BLaER1 (cell line): ENCODE data around the gene ADAM17.
A peak's percentile ranks its signal among the peaks of the same experiment; 100 is the strongest.

Experiments
- H3K27ac ChIP-seq: shearing (Covaris generic); formaldehyde crosslinking; 2 replicates; pipeline ENCODE4 v1.8.1; 2022
- H3K27me3 ChIP-seq: shearing (Covaris generic); formaldehyde crosslinking; 2 replicates; pipeline ENCODE4 v1.8.1; 2022
- H3K36me3 ChIP-seq: shearing (Covaris generic); formaldehyde crosslinking; 2 replicates; pipeline ENCODE4 v1.8.1; 2022
- H3K4me1 ChIP-seq: shearing (Covaris generic); formaldehyde crosslinking; 2 replicates; pipeline ENCODE4 v1.8.1; 2022
- H3K4me2 ChIP-seq: shearing (Covaris generic); formaldehyde crosslinking; 2 replicates; pipeline ENCODE4 v1.8.1; 2022
- H3K4me3 ChIP-seq: shearing (Covaris generic); formaldehyde crosslinking; 2 replicates; pipeline ENCODE4 v1.8.1; 2022
- H3K9ac ChIP-seq: shearing (Covaris generic); formaldehyde crosslinking; 2 replicates; pipeline ENCODE4 v1.8.1; 2022
- H3K9me3 ChIP-seq: shearing (Covaris generic); formaldehyde crosslinking; 2 replicates; pipeline ENCODE4 v1.8.1; 2022
- H4K20me1 ChIP-seq: shearing (Covaris generic); formaldehyde crosslinking; 2 replicates; pipeline ENCODE4 v1.8.1; 2022
- Cebpa-rat ChIP-seq: shearing (Covaris generic); IDR thresholded peaks from 2 replicates; pipeline ENCODE4 v1.8.1; 2022

Gene ADAM17

GRCh38 chr2:9549420-9549819 is 6.2 kb downstream of the ADAM17 start:
- TF ChIP-seq Cebpa-rat: no peak
- no peaks in the 10 kb centered on the region for H3K9me3 ChIP-seq
- H3K27me3 ChIP-seq: no peaks in the 10 kb centered on the region
- peak overlapping the region; percentile 45 for H3K27ac ChIP-seq
- peaks cover 100% of the 10 kb centered on the region for H3K4me1 ChIP-seq
- H3K36me3 ChIP-seq: no peaks in the 10 kb centered on the region
- H3K4me2 ChIP-seq: peak overlapping the region; percentile 91
- H4K20me1 ChIP-seq: peaks cover 50% of the 10 kb centered on the region; the same call in 1 of the 2 replicates
- peak overlapping the region; percentile 15; the same call in 1 of the 2 replicates for H3K9ac ChIP-seq
- H3K4me3 ChIP-seq: no peak overlapping the region

- H3K9me3 ChIP-seq: no peaks in the 10 kb centered on the region
- peaks cover 46% of the 10 kb centered on the region; the same call in 1 of the 2 replicates for H4K20me1 ChIP-seq
- no peaks in the 10 kb centered on the region for H3K36me3 ChIP-seq
- H3K4me2 ChIP-seq: peak overlapping the region; percentile 91
- no peak overlapping the region for H3K4me3 ChIP-seq
- H3K4me1 ChIP-seq: peaks cover 100% of the 10 kb centered on the region
- no peak for TF ChIP-seq Cebpa-rat
- peak overlapping the region; percentile 45 for H3K27ac ChIP-seq
- no peak overlapping the region for H3K9ac ChIP-seq
- no peaks in the 10 kb centered on the region for H3K27me3 ChIP-seq
Measured at GRCh38 chr2:9548506-9548905, 7.1 kb downstream of the ADAM17 start.

GRCh38 chr2:9547262-9547991 is 8.2 kb downstream of the ADAM17 start:
- H3K4me2 ChIP-seq: peak overlapping the region; percentile 91

GRCh38 chr2:9545502-9545901 is 10.1 kb downstream of the ADAM17 start:
- Histone ChIP-seq H3K4me2 (peak overlapping the region; percentile 69), H3K4me3 (no peak overlapping the region), H3K9me3 (no peaks in the 10 kb centered on the region), H3K27ac (no peak overlapping the region), H3K27me3 (no peaks in the 10 kb centered on the region), H4K20me1 (peaks cover 25% of the 10 kb centered on the region; the same call in 1 of the 2 replicates), H3K4me1 (peaks cover 99% of the 10 kb centered on the region), H3K9ac (no peak overlapping the region), H3K36me3 (peaks cover 15% of the 10 kb centered on the region; the same call in 1 of the 2 replicates)
- no peak for TF ChIP-seq Cebpa-rat

More at GRCh38 chr2:9547262-9547991, 8.2 kb downstream of the ADAM17 start:
- H3K4me3 ChIP-seq: no peak overlapping the region
- peaks cover 99% of the 10 kb centered on the region for H3K4me1 ChIP-seq
- no peak for TF ChIP-seq Cebpa-rat
- H3K27ac ChIP-seq: peak overlapping the region; percentile 45
- H3K27me3 ChIP-seq: no peaks in the 10 kb centered on the region
- peaks cover 35% of the 10 kb centered on the region; the same call in 1 of the 2 replicates for H4K20me1 ChIP-seq
- no peaks in the 10 kb centered on the region for H3K9me3 ChIP-seq
- H3K36me3 ChIP-seq: peaks cover 5% of the 10 kb centered on the region; the same call in 1 of the 2 replicates
- 0 out of 2 replicates have a peak overlapping the region, but pooled peaks have one; percentile 2 for H3K9ac ChIP-seq

- peak overlapping the region; percentile 69 for H3K4me2 ChIP-seq
- no peaks in the 10 kb centered on the region for H3K27me3 ChIP-seq
- H3K9me3 ChIP-seq: no peaks in the 10 kb centered on the region
- H3K36me3 ChIP-seq: peaks cover 15% of the 10 kb centered on the region; the same call in 1 of the 2 replicates
- H3K4me3 ChIP-seq: no peak overlapping the region; the same call in 1 of the 2 replicates
- H3K4me1 ChIP-seq: peaks cover 94% of the 10 kb centered on the region
- H3K27ac ChIP-seq: peak overlapping the region; percentile 58
- H3K9ac ChIP-seq: peak overlapping the region; percentile 36; the same call in 1 of the 2 replicates
- TF ChIP-seq Cebpa-rat: no peak
- H4K20me1 ChIP-seq: peaks cover 15% of the 10 kb centered on the region; the same call in 1 of the 2 replicates
Measured at GRCh38 chr2:9543557-9543956, 12.1 kb downstream of the ADAM17 start.

GRCh38 chr2:9539531-9539930 is 16.1 kb downstream of the ADAM17 start:
- Histone ChIP-seq H4K20me1 (peaks cover 6% of the 10 kb centered on the region; the same call in 1 of the 2 replicates), H3K27me3 (no peaks in the 10 kb centered on the region), H3K9ac (peak overlapping the region; percentile 72; the same call in 1 of the 2 replicates), H3K4me2 (peak overlapping the region; percentile 69), H3K27ac (peak overlapping the region; percentile 91), H3K36me3 (peaks cover 15% of the 10 kb centered on the region; the same call in 1 of the 2 replicates), H3K4me1 (peaks cover 82% of the 10 kb centered on the region), H3K4me3 (peak overlapping the region; percentile 58), H3K9me3 (no peaks in the 10 kb centered on the region)
- TF ChIP-seq Cebpa-rat: no peak

- Histone ChIP-seq H3K4me2 (peak overlapping the region; percentile 69), H3K27ac (peak overlapping the region; percentile 91), H3K4me1 (peaks cover 79% of the 10 kb centered on the region)
Measured at GRCh38 chr2:9538000-9538507, 17.6 kb downstream of the ADAM17 start.

GRCh38 chr2:9536504-9536903 is 19.1 kb downstream of the ADAM17 start:
- H3K27ac ChIP-seq: peak overlapping the region; percentile 86
- H3K4me1 ChIP-seq: peaks cover 65% of the 10 kb centered on the region
- H3K36me3 ChIP-seq: peaks cover 29% of the 10 kb centered on the region
- H3K27me3 ChIP-seq: no peaks in the 10 kb centered on the region
- no peaks in the 10 kb centered on the region for H4K20me1 ChIP-seq
- H3K9me3 ChIP-seq: no peaks in the 10 kb centered on the region
- H3K4me3 ChIP-seq: peak overlapping the region; percentile 65; the same call in 1 of the 2 replicates
- peak overlapping the region; percentile 81 for H3K4me2 ChIP-seq
- no peak for TF ChIP-seq Cebpa-rat
- H3K9ac ChIP-seq: no peak overlapping the region

More at GRCh38 chr2:9538000-9538507, 17.6 kb downstream of the ADAM17 start:
- peak overlapping the region; percentile 58 for H3K4me3 ChIP-seq
- H3K36me3 ChIP-seq: peaks cover 28% of the 10 kb centered on the region
- no peaks in the 10 kb centered on the region for H3K27me3 ChIP-seq
- H4K20me1 ChIP-seq: no peaks in the 10 kb centered on the region
- no peak for TF ChIP-seq Cebpa-rat
- H3K9me3 ChIP-seq: no peaks in the 10 kb centered on the region
- H3K9ac ChIP-seq: peak overlapping the region; percentile 72

- no peak overlapping the region for H3K4me3 ChIP-seq
- H3K27ac ChIP-seq: no peak overlapping the region
- no peaks in the 10 kb centered on the region for H3K27me3 ChIP-seq
- H3K9ac ChIP-seq: no peak overlapping the region
- no peaks in the 10 kb centered on the region for H4K20me1 ChIP-seq
- TF ChIP-seq Cebpa-rat: no peak
- H3K9me3 ChIP-seq: no peaks in the 10 kb centered on the region
- H3K4me2 ChIP-seq: peak overlapping the region; percentile 81
- H3K36me3 ChIP-seq: peaks cover 41% of the 10 kb centered on the region
- peaks cover 51% of the 10 kb centered on the region for H3K4me1 ChIP-seq
Measured at GRCh38 chr2:9535177-9535576, 20.5 kb downstream of the ADAM17 start.

GRCh38 chr2:9533663-9534062 is 22.0 kb downstream of the ADAM17 start:
- Histone ChIP-seq H3K9ac (no peak overlapping the region), H3K27ac (0 out of 2 replicates have a peak overlapping the region, but pooled peaks have one; percentile 19), H4K20me1 (0 out of 2 replicates have a peak, but pooled peaks cover 6% of the 10 kb centered on the region), H3K4me3 (no peak overlapping the region), H3K4me2 (peak overlapping the region; percentile 21; the same call in 1 of the 2 replicates), H3K36me3 (peaks cover 56% of the 10 kb centered on the region), H3K9me3 (no peaks in the 10 kb centered on the region), H3K4me1 (peaks cover 39% of the 10 kb centered on the region), H3K27me3 (no peaks in the 10 kb centered on the region)
- TF ChIP-seq Cebpa-rat: no peak
